AG09319 (cell line): ENCODE data around the gene RBP4.

Experiments used
- DNase-seq: peaks from one replicate; pipeline ENCODE4 v3.0.0-alpha.2; 2010; ENCODE audit warnings: low read depth; ENCODE audit errors: extremely low read depth
- CTCF ChIP-seq: IDR thresholded peaks from 2 replicates; pipeline ENCODE4 v1.5.1; 2011; ENCODE audit warnings: low read depth, mild to moderate bottlenecking, inconsistent platforms, low read length, moderate library complexity

The RBP4 gene

GRCh38 chr10:93595378-93596161, 5.5 kb downstream of the RBP4 start:
- no peak for DNase-seq
- no peak for TF ChIP-seq CTCF

- TF ChIP-seq CTCF: no peak
- no peak for DNase-seq
Observed at GRCh38 chr10:93594518-93594917, 6.5 kb downstream of the RBP4 start.

GRCh38 chr10:93593749-93594148, 7.3 kb downstream of the RBP4 start:
- no peak for DNase-seq
- no peak for TF ChIP-seq CTCF

- TF ChIP-seq CTCF: no peak
- no peak for DNase-seq
Observed at GRCh38 chr10:93593254-93593653, 7.8 kb downstream of the RBP4 start.

GRCh38 chr10:93591065-93591808, 9.8 kb downstream of the RBP4 start:
- no peak for DNase-seq
- TF ChIP-seq CTCF: no peak

- no peak for TF ChIP-seq CTCF
- DNase-seq: no peak
Observed at GRCh38 chr10:93590638-93591037, 10.4 kb downstream of the RBP4 start.
